SK-N-SH (cell line): ENCODE measurements around the gene TMEM255B. TPM values are rescaled to one million over a fixed set of nuclear protein-coding genes. Genes with fewer than 3 reads are reported as not detected.

Experiments
- CTCF ChIA-PET: fragments of 300-600, 350-600 bp; formaldehyde crosslinking; extraction: SDS; loops from one replicate; lab custom pipeline; 2021; lab: Yijun Ruan, JAX
- POLR2A ChIA-PET: fragments of 350-600 bp; sonication (Branson Sonifier 250); formaldehyde crosslinking; extraction: SDS; loops from one replicate; lab custom pipeline; 2020; ENCODE audit warnings: antibody characterized with exemption, inconsistent platforms; lab: Yijun Ruan, JAX
- DNase-seq: peaks from one replicate; pipeline ENCODE4 v3.0.0; 2012
- H2AFZ ChIP-seq: fragments of 200-600 bp; sonication (generic); 2 replicates; pipeline ENCODE4 v1.8.1; 2016; ENCODE audit warnings: antibody characterized with exemption, mild to moderate bottlenecking, low read depth
- H3F3A ChIP-seq: fragments of 200-600 bp; sonication (generic); replicated peaks from 2 replicates; pipeline ENCODE3; 2016; ENCODE audit warnings: antibody characterized with exemption, mild to moderate bottlenecking; ENCODE audit not compliant: insufficient read depth
- H3K27ac ChIP-seq, 2 experiments: fragments of 200-500 bp in 1 of 2; fragments of 200-600 bp in 1 of 2; sonication (Bioruptor generic) in 1 of 2; sonication (generic), shearing (Covaris generic) in 1 of 2; 2 replicates each; pipeline versions ENCODE4 v1.5.1 to v1.6.1; 2014 to 2016; ENCODE audit warnings: low read depth in 2 of 2, inconsistent platforms in 1 of 2, low read length in 1 of 2, mild to moderate bottlenecking in 1 of 2, mixed read lengths in 1 of 2
- H3K27me3 ChIP-seq: fragments of 200-600 bp; sonication (generic), shearing (Covaris generic); 2 replicates; pipeline ENCODE4 v1.6.1; 2016; ENCODE audit warnings: mixed run types; ENCODE audit not compliant: insufficient read depth
- H3K36me3 ChIP-seq, 2 experiments: fragments of 200-500 bp in 1 of 2; fragments of 200-600 bp in 1 of 2; sonication (Bioruptor generic) in 1 of 2; sonication (generic) in 1 of 2; replicated peaks in 1 of 2; 2 replicates each; pipeline versions ENCODE3 to v1.5.1; 2014 to 2016; ENCODE audit warnings: low read length in 1 of 2, mild to moderate bottlenecking in 1 of 2; ENCODE audit not compliant: insufficient read depth in 2 of 2, control insufficient read depth in 1 of 2
- H3K4me1 ChIP-seq, 2 experiments: fragments of 200-500 bp in 1 of 2; fragments of 200-600 bp in 1 of 2; sonication (Bioruptor generic) in 1 of 2; sonication (generic), shearing (Covaris generic) in 1 of 2; 2 replicates each; pipeline versions ENCODE4 v1.5.1 to v1.6.1; 2014 to 2016; ENCODE audit warnings: low read depth in 1 of 2, low read length in 1 of 2, mixed run types in 1 of 2; ENCODE audit not compliant: insufficient read depth in 2 of 2, control insufficient read depth in 1 of 2
- H3K4me2 ChIP-seq: fragments of 200-600 bp; sonication (generic), shearing (Covaris generic); 2 replicates; pipeline ENCODE4 v1.6.1; 2017; ENCODE audit warnings: mixed run types
- H3K4me3 ChIP-seq, 2 experiments: fragments of 200-500 bp in 1 of 2; fragments of 200-600 bp in 1 of 2; sonication (Bioruptor generic) in 1 of 2; sonication (generic), shearing (Covaris generic) in 1 of 2; 2 replicates each; pipeline versions ENCODE4 v1.5.1 to v1.8.1; 2014 to 2016; ENCODE audit warnings: low read depth in 2 of 2, inconsistent platforms in 1 of 2, low read length in 1 of 2, mild to moderate bottlenecking in 1 of 2, mixed read lengths in 1 of 2, moderate library complexity in 1 of 2
- H3K79me2 ChIP-seq: fragments of 200-600 bp; sonication (generic); 2 replicates; pipeline ENCODE4 v1.8.1; 2017; ENCODE audit warnings: mild to moderate bottlenecking; ENCODE audit not compliant: insufficient read depth
- H3K9ac ChIP-seq: fragments of 200-600 bp; sonication (generic); 2 replicates; pipeline ENCODE4 v1.6.1; 2017; ENCODE audit warnings: mixed run types
- H3K9me2 ChIP-seq: fragments of 200-600 bp; sonication (generic); 2 replicates; pipeline ENCODE4 v1.6.1; 2017; ENCODE audit warnings: mixed run types
- H3K9me3 ChIP-seq: fragments of 200-600 bp; sonication (generic); 2 replicates; pipeline ENCODE4 v1.6.1; 2017; ENCODE audit warnings: mixed run types, mild to moderate bottlenecking, moderate library complexity
- H4K20me1 ChIP-seq: fragments of 200-600 bp; sonication (generic); 2 replicates; pipeline ENCODE4 v1.6.1; 2017; ENCODE audit warnings: mild to moderate bottlenecking, mixed run types; ENCODE audit not compliant: insufficient read depth
- CHD2 ChIP-seq: fragments of 150-350 bp; IDR thresholded peaks from 2 replicates; pipeline ENCODE4 v1.6.1; 2018; ENCODE audit warnings: low read length; ENCODE audit not compliant: partially characterized antibody
- FOSL2 ChIP-seq: IDR thresholded peaks from 2 replicates; pipeline ENCODE4 v1.4.0; 2012; ENCODE audit warnings: low read depth, mild to moderate bottlenecking, moderate library complexity, borderline replicate concordance
- FOXM1 ChIP-seq: IDR thresholded peaks from 2 replicates; pipeline ENCODE4 v1.4.0; 2012; ENCODE audit warnings: low read depth, mild to moderate bottlenecking
- GATA2 ChIP-seq: sonication (generic); formaldehyde crosslinking; IDR thresholded peaks from 2 replicates; pipeline ENCODE4 v1.5.0; 2020; ENCODE audit warnings: mild to moderate bottlenecking, missing genetic modification reagents
- MEF2A ChIP-seq: IDR thresholded peaks from 2 replicates; pipeline ENCODE4 v1.4.0; 2012; ENCODE audit warnings: low read depth, borderline replicate concordance
- NFIC ChIP-seq: IDR thresholded peaks from 2 replicates; pipeline ENCODE4 v1.4.0; 2012; ENCODE audit warnings: borderline replicate concordance
- POLR2AphosphoS5 ChIP-seq: IDR thresholded peaks from 2 replicates; pipeline ENCODE4 v1.6.1; 2012; ENCODE audit warnings: low read depth, low read length
- RFX5 ChIP-seq: IDR thresholded peaks from 2 replicates; pipeline ENCODE4 v1.6.1; 2012; ENCODE audit warnings: mild to moderate bottlenecking, improper control_type of control experiment, low read length
- TCF12 ChIP-seq: IDR thresholded peaks from 2 replicates; pipeline ENCODE4 v1.4.0; 2012
- YY1 ChIP-seq: IDR thresholded peaks from 2 replicates; pipeline ENCODE4 v1.4.0; 2012; ENCODE audit warnings: low read depth, mild to moderate bottlenecking
- WGBS: methylation state at CpG from one replicate; pipeline ENCODE4 v1.1.6; 2017; ENCODE audit warnings: low lambda C conversion rate; 5-methylcytosine and 5-hydroxymethylcytosine counted together
- polyA plus RNA-seq, 3 experiments: library from polyadenylated mRNA; depleted of rRNA; stranded (reverse); fragments of >200 nt; gene quantifications; 2 replicates each; pipeline ENCODE4 v1.2.3, GENCODE V29; 2012
- TF ChIP-seq, protein P1 (sequence below): IDR thresholded peaks from 2 replicates; pipeline ENCODE4 v1.6.1; 2012; ENCODE audit warnings: mild to moderate bottlenecking, low read depth, low read length, moderate library complexity
- TF ChIP-seq, protein P2 (sequence below): IDR thresholded peaks from 2 replicates; pipeline ENCODE4 v1.4.0; 2012; ENCODE audit warnings: low read depth, borderline replicate concordance
- TF ChIP-seq, protein P3 (sequence below): fragments of 150-350 bp; IDR thresholded peaks from 2 replicates; pipeline ENCODE4 v1.6.1; 2017; ENCODE audit warnings: antibody characterized with exemption, low read length, low read depth, borderline replicate concordance
- TF ChIP-seq, protein P4 (sequence below): fragments of 150-350 bp; IDR thresholded peaks from 2 replicates; pipeline ENCODE4 v1.6.1; 2016; ENCODE audit warnings: mild to moderate bottlenecking, low read depth, low read length
- TF ChIP-seq, protein P5 (sequence below): IDR thresholded peaks from 2 replicates; pipeline ENCODE4 v1.4.0; 2012; ENCODE audit warnings: low read depth

TMEM255B gene
- polyA plus RNA-seq, 1 of the 3 experiments (the other 2 are of a cell fraction) = 14.8 TPM

DNA sequence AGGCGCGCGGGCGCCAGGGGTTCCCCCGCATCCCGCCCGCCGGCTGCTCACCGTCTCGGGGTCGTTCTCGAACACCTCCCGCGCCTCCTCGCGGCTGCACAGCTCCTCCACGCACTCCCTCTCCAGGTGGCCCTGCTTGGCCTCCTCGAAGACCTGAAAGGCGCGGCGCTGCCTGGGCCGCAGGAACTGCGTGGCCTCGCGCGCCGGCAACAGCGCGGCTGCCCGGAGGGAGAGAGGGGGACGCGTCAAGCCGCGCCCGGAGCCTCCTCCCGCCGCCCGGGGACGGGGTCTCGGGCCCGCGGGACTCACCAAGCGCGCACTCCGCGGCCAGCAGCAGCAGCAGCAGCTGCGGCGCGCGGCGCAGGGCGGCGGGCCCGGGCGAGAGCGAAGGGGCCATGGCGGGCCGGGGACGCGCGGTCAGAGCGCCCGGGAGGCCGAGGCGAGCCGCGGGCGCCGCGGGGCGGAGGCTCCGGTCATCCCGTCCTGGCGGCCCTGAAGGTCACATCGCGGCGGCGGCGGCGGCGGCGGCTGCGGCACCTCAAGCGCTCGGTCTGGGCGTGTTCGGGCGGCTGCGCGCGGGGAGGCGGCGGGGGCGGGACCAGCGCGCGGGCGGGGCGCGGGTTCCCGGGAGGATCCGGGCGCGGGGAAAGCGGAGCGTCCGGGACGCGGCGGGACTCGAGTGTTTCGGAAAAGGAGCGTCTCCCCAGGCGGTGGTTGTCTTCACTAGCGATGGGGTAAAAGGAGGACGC, 104.7 kb downstream of the TMEM255B start, which contains the start of gene GAS6:
Gene GAS6, minus strand, starts transcription at position 553 of the 749 bp plus-strand sequence. Its CDS starts 156 bp downstream, at position 397.
- H3K4me3 ChIP-seq = peak within 1 kb of the TSS; percentile 67 to 73
- H3K36me3 ChIP-seq = peaks cover 0 to 4% of the 10 kb centered on the region in 2 experiments
- peaks cover 0 to 29% of the 10 kb centered on the region in 2 experiments; a peak in 1 of 4 replicates for H3K4me1 ChIP-seq
- TF ChIP-seq FOSL2 (no peak), NFIC (no peak), POLR2AphosphoS5 (0 out of 2 replicates have a peak, but pooled peaks have one; percentile 22), RFX5 (no peak), FOXM1 (no peak), MEF2A (no peak), YY1 (no peak), GATA2 (CRISPR knock-in tag) (no peak), TCF12 (no peak), CHD2 (no peak)
- TF ChIP-seq, protein P1, sequence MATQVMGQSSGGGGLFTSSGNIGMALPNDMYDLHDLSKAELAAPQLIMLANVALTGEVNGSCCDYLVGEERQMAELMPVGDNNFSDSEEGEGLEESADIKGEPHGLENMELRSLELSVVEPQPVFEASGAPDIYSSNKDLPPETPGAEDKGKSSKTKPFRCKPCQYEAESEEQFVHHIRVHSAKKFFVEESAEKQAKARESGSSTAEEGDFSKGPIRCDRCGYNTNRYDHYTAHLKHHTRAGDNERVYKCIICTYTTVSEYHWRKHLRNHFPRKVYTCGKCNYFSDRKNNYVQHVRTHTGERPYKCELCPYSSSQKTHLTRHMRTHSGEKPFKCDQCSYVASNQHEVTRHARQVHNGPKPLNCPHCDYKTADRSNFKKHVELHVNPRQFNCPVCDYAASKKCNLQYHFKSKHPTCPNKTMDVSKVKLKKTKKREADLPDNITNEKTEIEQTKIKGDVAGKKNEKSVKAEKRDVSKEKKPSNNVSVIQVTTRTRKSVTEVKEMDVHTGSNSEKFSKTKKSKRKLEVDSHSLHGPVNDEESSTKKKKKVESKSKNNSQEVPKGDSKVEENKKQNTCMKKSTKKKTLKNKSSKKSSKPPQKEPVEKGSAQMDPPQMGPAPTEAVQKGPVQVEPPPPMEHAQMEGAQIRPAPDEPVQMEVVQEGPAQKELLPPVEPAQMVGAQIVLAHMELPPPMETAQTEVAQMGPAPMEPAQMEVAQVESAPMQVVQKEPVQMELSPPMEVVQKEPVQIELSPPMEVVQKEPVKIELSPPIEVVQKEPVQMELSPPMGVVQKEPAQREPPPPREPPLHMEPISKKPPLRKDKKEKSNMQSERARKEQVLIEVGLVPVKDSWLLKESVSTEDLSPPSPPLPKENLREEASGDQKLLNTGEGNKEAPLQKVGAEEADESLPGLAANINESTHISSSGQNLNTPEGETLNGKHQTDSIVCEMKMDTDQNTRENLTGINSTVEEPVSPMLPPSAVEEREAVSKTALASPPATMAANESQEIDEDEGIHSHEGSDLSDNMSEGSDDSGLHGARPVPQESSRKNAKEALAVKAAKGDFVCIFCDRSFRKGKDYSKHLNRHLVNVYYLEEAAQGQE = no peak
- TF ChIP-seq, protein P2, sequence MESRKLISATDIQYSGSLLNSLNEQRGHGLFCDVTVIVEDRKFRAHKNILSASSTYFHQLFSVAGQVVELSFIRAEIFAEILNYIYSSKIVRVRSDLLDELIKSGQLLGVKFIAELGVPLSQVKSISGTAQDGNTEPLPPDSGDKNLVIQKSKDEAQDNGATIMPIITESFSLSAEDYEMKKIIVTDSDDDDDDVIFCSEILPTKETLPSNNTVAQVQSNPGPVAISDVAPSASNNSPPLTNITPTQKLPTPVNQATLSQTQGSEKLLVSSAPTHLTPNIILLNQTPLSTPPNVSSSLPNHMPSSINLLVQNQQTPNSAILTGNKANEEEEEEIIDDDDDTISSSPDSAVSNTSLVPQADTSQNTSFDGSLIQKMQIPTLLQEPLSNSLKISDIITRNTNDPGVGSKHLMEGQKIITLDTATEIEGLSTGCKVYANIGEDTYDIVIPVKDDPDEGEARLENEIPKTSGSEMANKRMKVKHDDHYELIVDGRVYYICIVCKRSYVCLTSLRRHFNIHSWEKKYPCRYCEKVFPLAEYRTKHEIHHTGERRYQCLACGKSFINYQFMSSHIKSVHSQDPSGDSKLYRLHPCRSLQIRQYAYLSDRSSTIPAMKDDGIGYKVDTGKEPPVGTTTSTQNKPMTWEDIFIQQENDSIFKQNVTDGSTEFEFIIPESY = no peak
- TF ChIP-seq, protein P3, sequence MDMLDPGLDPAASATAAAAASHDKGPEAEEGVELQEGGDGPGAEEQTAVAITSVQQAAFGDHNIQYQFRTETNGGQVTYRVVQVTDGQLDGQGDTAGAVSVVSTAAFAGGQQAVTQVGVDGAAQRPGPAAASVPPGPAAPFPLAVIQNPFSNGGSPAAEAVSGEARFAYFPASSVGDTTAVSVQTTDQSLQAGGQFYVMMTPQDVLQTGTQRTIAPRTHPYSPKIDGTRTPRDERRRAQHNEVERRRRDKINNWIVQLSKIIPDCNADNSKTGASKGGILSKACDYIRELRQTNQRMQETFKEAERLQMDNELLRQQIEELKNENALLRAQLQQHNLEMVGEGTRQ = no peak
- TF ChIP-seq, protein P4, sequence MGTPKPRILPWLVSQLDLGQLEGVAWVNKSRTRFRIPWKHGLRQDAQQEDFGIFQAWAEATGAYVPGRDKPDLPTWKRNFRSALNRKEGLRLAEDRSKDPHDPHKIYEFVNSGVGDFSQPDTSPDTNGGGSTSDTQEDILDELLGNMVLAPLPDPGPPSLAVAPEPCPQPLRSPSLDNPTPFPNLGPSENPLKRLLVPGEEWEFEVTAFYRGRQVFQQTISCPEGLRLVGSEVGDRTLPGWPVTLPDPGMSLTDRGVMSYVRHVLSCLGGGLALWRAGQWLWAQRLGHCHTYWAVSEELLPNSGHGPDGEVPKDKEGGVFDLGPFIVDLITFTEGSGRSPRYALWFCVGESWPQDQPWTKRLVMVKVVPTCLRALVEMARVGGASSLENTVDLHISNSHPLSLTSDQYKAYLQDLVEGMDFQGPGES = no peak
- TF ChIP-seq, protein P5, sequence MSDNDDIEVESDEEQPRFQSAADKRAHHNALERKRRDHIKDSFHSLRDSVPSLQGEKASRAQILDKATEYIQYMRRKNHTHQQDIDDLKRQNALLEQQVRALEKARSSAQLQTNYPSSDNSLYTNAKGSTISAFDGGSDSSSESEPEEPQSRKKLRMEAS = peak; percentile 9; the same call in 1 of the 2 replicates
- peak within 1 kb of the TSS; percentile 93 for H3K4me2 ChIP-seq
- peak within 1 kb of the TSS; percentile 83 for H3K9ac ChIP-seq
- POLR2A ChIA-PET = no interaction called here
- peaks cover 18% of the 10 kb centered on the region for H3F3A ChIP-seq
- no peaks in the 10 kb centered on the region for H3K9me2 ChIP-seq
- peaks cover 24% of the 10 kb centered on the region; the same call in 1 of the 2 replicates for H4K20me1 ChIP-seq
- WGBS = 3% methylated on average over 7 of the region's 116 CpGs
- peak within 1 kb of the TSS; percentile 78 for H2AFZ ChIP-seq
- no peaks in the 10 kb centered on the region for H3K27me3 ChIP-seq
- CTCF ChIA-PET = interaction anchor here (0.7 to 3.2 kb wide), 6 partner anchors 16 to 281 kb away, joined by 3 to 15 read pairs (median 3); no protein-coding TSS in a partner anchor
- DNase-seq = peak; percentile 89
- H3K27ac ChIP-seq = peak within 1 kb of the TSS; percentile 38 to 72
- H3K9me3 ChIP-seq = no peaks in the 10 kb centered on the region
- peaks cover 74% of the 10 kb centered on the region for H3K79me2 ChIP-seq
